Loucy (cell line): ENCODE results near the gene DIP2A.

Source experiments
- H2AFZ ChIP-seq: fragments of 200-600 bp; sonication (generic); 2 replicates; pipeline ENCODE4 v1.6.0; 2016; ENCODE audit warnings: antibody characterized with exemption, mild to moderate bottlenecking, low read length, moderate library complexity
- H3F3A ChIP-seq: fragments of 200-600 bp; 2 replicates; pipeline ENCODE4 v1.6.0; 2016; ENCODE audit warnings: antibody characterized with exemption, low read depth, mild to moderate bottlenecking
- H3K27me3 ChIP-seq: fragments of 200-600 bp; sonication (generic); 2 replicates; pipeline ENCODE4 v1.6.1; 2014; ENCODE audit warnings: low read length, mild to moderate bottlenecking; ENCODE audit not compliant: insufficient read depth, poor library complexity, severe bottlenecking
- H3K36me3 ChIP-seq: fragments of 200-600 bp; sonication (generic); 2 replicates; pipeline ENCODE4 v1.6.1; 2016; ENCODE audit warnings: low read length; ENCODE audit not compliant: insufficient read depth
- H3K4me1 ChIP-seq: fragments of 200-600 bp; sonication (generic); 2 replicates; pipeline ENCODE4 v1.5.1; 2014; ENCODE audit warnings: low read length, mild to moderate bottlenecking; ENCODE audit not compliant: insufficient read depth, poor library complexity, severe bottlenecking
- H3K4me2 ChIP-seq: fragments of 200-600 bp; sonication (generic); 2 replicates; pipeline ENCODE4 v1.6.0; 2014; ENCODE audit warnings: antibody characterized with exemption, low read length, low read depth, mild to moderate bottlenecking; ENCODE audit not compliant: poor library complexity, severe bottlenecking
- H3K4me3 ChIP-seq: fragments of 200-600 bp; sonication (generic); 2 replicates; pipeline ENCODE4 v1.5.1; 2014; ENCODE audit warnings: low read length, mild to moderate bottlenecking, mixed read lengths; ENCODE audit not compliant: poor library complexity, severe bottlenecking
- H3K79me2 ChIP-seq: fragments of 200-600 bp; sonication (generic); 2 replicates; pipeline ENCODE4 v1.6.1; 2014; ENCODE audit warnings: low read length; ENCODE audit not compliant: insufficient read depth
- H3K9ac ChIP-seq: fragments of 200-600 bp; sonication (generic); 2 replicates; pipeline ENCODE4 v1.6.0; 2014; ENCODE audit warnings: mild to moderate bottlenecking, low read depth, low read length, moderate library complexity; ENCODE audit not compliant: poor library complexity, severe bottlenecking
- H3K9me2 ChIP-seq: fragments of 200-600 bp; sonication (generic); replicated peaks from 2 replicates; pipeline ENCODE4 v1.6.1; 2016; ENCODE audit warnings: low read depth, low read length, mixed read lengths
- H3K9me3 ChIP-seq: fragments of 200-600 bp; sonication (generic); 2 replicates; pipeline ENCODE4 v1.6.1; 2014; ENCODE audit warnings: mild to moderate bottlenecking, antibody characterized with exemption, low read length, low read depth; ENCODE audit not compliant: insufficient read depth
- H4K20me1 ChIP-seq: fragments of 200-600 bp; sonication (generic); 2 replicates; pipeline ENCODE4 v1.6.0; 2014; ENCODE audit warnings: antibody characterized with exemption, low read length, mild to moderate bottlenecking; ENCODE audit not compliant: insufficient read depth, poor library complexity, severe bottlenecking
- EZH2phosphoT487 ChIP-seq: fragments of 200-600 bp; IDR thresholded peaks from 2 replicates; pipeline ENCODE4 v1.6.1; 2018; ENCODE audit warnings: antibody characterized with exemption, mild to moderate bottlenecking, moderate library complexity, borderline replicate concordance
- TF ChIP-seq, protein P1 (sequence below): fragments of 200-600 bp; sonication (generic); conservative IDR thresholded peaks from 2 replicates; pipeline ENCODE4 v1.5.1; 2014; ENCODE audit warnings: mild to moderate bottlenecking, antibody characterized with exemption, low read length

Gene DIP2A

GRCh38 chr21:46454142-46454541, 4.5 kb upstream of the DIP2A start:
- Histone ChIP-seq H3K4me3 (no peak overlapping the region), H3K9me3 (peaks cover 4% of the 10 kb centered on the region; the same call in 1 of the 2 replicates), H3K36me3 (no peaks in the 10 kb centered on the region), H3K79me2 (peaks cover 31% of the 10 kb centered on the region), H3K4me2 (no peak overlapping the region), H3F3A (no peaks in the 10 kb centered on the region), H3K4me1 (peaks cover 25% of the 10 kb centered on the region), H3K9me2 (no peaks in the 10 kb centered on the region), H3K9ac (no peak overlapping the region), H2AFZ (no peak overlapping the region), H3K27me3 (no peaks in the 10 kb centered on the region), H4K20me1 (no peaks in the 10 kb centered on the region)
- TF ChIP-seq, protein P1, sequence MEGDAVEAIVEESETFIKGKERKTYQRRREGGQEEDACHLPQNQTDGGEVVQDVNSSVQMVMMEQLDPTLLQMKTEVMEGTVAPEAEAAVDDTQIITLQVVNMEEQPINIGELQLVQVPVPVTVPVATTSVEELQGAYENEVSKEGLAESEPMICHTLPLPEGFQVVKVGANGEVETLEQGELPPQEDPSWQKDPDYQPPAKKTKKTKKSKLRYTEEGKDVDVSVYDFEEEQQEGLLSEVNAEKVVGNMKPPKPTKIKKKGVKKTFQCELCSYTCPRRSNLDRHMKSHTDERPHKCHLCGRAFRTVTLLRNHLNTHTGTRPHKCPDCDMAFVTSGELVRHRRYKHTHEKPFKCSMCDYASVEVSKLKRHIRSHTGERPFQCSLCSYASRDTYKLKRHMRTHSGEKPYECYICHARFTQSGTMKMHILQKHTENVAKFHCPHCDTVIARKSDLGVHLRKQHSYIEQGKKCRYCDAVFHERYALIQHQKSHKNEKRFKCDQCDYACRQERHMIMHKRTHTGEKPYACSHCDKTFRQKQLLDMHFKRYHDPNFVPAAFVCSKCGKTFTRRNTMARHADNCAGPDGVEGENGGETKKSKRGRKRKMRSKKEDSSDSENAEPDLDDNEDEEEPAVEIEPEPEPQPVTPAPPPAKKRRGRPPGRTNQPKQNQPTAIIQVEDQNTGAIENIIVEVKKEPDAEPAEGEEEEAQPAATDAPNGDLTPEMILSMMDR: no peak
- no peak for TF ChIP-seq EZH2phosphoT487

- H3K27me3 ChIP-seq: no peaks in the 10 kb centered on the region
These were observed 3.9 kb upstream of the DIP2A start for GRCh38 chr21:46454634-46455390.

GRCh38 chr21:46455575-46456385, 2.9 kb upstream of the DIP2A start:
- H3F3A ChIP-seq: no peaks in the 10 kb centered on the region
- H3K36me3 ChIP-seq: no peaks in the 10 kb centered on the region
- H3K9me3 ChIP-seq: no peaks in the 10 kb centered on the region
- H3K4me2 ChIP-seq: peak overlapping the region; percentile 86
- no peak for TF ChIP-seq EZH2phosphoT487
- TF ChIP-seq, protein P1: no peak
- H3K27me3 ChIP-seq: no peaks in the 10 kb centered on the region
- H4K20me1 ChIP-seq: peaks cover 5% of the 10 kb centered on the region
- H3K9me2 ChIP-seq: no peaks in the 10 kb centered on the region
- H3K79me2 ChIP-seq: peaks cover 47% of the 10 kb centered on the region
- H3K9ac ChIP-seq: peak overlapping the region; percentile 94
- H2AFZ ChIP-seq: no peak overlapping the region
- no peak overlapping the region for H3K4me3 ChIP-seq
- peaks cover 37% of the 10 kb centered on the region for H3K4me1 ChIP-seq

More at GRCh38 chr21:46454634-46455390, 3.9 kb upstream of the DIP2A start:
- Histone ChIP-seq H3K36me3 (no peaks in the 10 kb centered on the region), H3K9ac (no peak overlapping the region), H4K20me1 (peaks cover under 1% of the 10 kb centered on the region), H3F3A (no peaks in the 10 kb centered on the region), H2AFZ (no peak overlapping the region), H3K4me2 (peak overlapping the region; percentile 86), H3K4me1 (peaks cover 27% of the 10 kb centered on the region), H3K9me3 (peaks cover 1% of the 10 kb centered on the region; the same call in 1 of the 2 replicates), H3K79me2 (peaks cover 37% of the 10 kb centered on the region), H3K9me2 (no peaks in the 10 kb centered on the region), H3K4me3 (no peak overlapping the region)
- no peak for TF ChIP-seq EZH2phosphoT487
- TF ChIP-seq, protein P1: no peak
